ENCODE measurements around the gene WDR81. TPM values are rescaled to one million over a fixed set of nuclear protein-coding genes. Genes with fewer than 3 reads are reported as not detected.

WDR81 gene
- polyA plus RNA-seq, 1 donor (not counting 4 experiments of a cell fraction or from before 2014, with no cell fraction given): 4.2 TPM

DNA sequence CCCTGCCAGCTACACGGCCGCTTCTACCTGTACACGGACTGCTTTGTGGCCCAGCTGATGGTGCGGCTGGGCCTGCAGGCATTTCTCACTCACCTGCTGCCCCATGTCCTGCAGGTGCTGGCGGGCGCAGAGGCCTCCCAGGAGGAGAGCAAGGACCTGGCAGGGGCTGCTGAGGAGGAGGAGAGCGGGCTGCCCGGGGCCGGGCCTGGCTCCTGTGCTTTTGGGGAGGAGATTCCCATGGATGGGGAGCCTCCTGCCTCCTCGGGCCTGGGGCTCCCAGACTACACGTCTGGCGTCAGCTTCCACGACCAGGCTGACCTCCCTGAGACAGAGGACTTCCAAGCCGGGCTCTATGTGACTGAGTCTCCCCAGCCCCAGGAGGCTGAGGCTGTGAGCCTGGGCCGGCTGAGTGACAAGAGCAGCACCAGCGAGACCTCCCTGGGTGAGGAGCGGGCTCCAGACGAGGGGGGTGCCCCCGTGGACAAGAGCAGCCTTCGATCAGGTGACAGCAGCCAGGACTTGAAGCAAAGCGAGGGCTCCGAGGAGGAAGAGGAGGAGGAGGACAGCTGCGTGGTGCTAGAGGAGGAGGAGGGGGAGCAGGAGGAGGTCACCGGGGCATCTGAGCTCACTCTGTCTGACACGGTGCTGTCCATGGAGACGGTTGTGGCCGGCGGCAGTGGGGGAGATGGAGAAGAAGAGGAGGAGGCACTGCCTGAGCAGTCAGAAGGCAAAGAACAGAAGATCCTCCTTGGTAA lies 3.5 kb downstream of the WDR81 start:
- Histone ChIP-seq H3K4me1 (ENCODE audit: control insufficient read depth, extremely low read depth, insufficient read depth, low read length) (peaks cover 17% of the 10 kb centered on the region), H3K4me3 (ENCODE audit: control insufficient read depth in 2 of 3, extremely low read depth in 1 of 3, insufficient read depth in 2 of 3, low read depth in 1 of 3, low read length in 3 of 3) (no peak overlapping the region), H2AFZ (ENCODE audit: control insufficient read depth, low read length) (no peak overlapping the region), H3K9ac (ENCODE audit: control insufficient read depth, extremely low read depth, insufficient read depth, low read length) (no peak overlapping the region), H3K79me2 (ENCODE audit: control insufficient read depth, insufficient read depth, low read length) (peaks cover 13% of the 10 kb centered on the region), H3K27me3 (ENCODE audit: control insufficient read depth, extremely low read depth, insufficient read depth, low read length) (no peaks in the 10 kb centered on the region), H3K4me2 (ENCODE audit: control insufficient read depth, extremely low read depth, insufficient read depth, low read depth, low read length) (no peak overlapping the region), H4K20me1 (ENCODE audit: control insufficient read depth, extremely low read depth, insufficient read depth, low read length) (no peaks in the 10 kb centered on the region), H3K36me3 (ENCODE audit: control insufficient read depth in 2 of 2, extremely low read depth in 1 of 2, insufficient read depth in 2 of 2, low read length in 2 of 2) (peaks cover 9% of the 10 kb centered on the region in 2 experiments), H3K27ac (ENCODE audit: control insufficient read depth, insufficient read depth, low read length) (no peak overlapping the region), H3K9me3 (ENCODE audit: control insufficient read depth, low read depth, low read length) (no peaks in the 10 kb centered on the region), H3K9me1 (ENCODE audit: control insufficient read depth, extremely low read depth, insufficient read depth, low read length) (no peaks in the 10 kb centered on the region)
- DNase-seq (ENCODE audit: low read depth, low spot score) (no peak), FAIRE-seq (no peak)
- dilution Hi-C loops (cut with MboI; ENCODE audit: extremely low pct_ligation_motif_present, low sequenced_read_pairs): no loop called here
- TF ChIP-seq EZH2 (IDR thresholded peaks at IDR 0.05; ENCODE audit: low read length): no peak

DNA sequence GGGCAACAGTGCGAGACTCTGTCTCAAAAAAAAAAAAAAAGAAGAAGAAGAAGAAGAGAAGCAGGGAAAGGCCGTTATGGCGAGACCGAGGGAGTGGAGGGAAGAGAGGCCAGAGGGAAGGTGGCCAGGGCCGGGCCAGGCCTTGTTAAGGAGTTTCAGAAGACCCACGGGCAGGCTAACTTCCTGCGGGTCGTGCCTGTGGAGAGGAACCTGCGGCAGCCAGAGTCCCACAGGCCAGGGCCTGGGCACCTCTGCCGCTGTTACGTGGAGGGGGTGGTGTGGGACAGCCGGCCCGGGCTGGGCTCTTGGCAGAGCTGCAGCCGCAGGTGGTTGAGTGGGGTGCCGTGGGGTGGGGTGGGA lies 5.4 kb downstream of the WDR81 start:
- no peak overlapping the region for H2AFZ ChIP-seq (ENCODE audit: control insufficient read depth, low read length)
- H3K9me3 ChIP-seq (ENCODE audit: control insufficient read depth, low read depth, low read length): no peaks in the 10 kb centered on the region
- peaks cover 13% of the 10 kb centered on the region for H3K79me2 ChIP-seq (ENCODE audit: control insufficient read depth, insufficient read depth, low read length)
- H3K4me3 ChIP-seq (ENCODE audit: control insufficient read depth in 2 of 3, extremely low read depth in 1 of 3, insufficient read depth in 2 of 3, low read depth in 1 of 3, low read length in 3 of 3): no peak overlapping the region
- H3K4me1 ChIP-seq (ENCODE audit: control insufficient read depth, extremely low read depth, insufficient read depth, low read length): peaks cover 17% of the 10 kb centered on the region
- TF ChIP-seq, protein P1, sequence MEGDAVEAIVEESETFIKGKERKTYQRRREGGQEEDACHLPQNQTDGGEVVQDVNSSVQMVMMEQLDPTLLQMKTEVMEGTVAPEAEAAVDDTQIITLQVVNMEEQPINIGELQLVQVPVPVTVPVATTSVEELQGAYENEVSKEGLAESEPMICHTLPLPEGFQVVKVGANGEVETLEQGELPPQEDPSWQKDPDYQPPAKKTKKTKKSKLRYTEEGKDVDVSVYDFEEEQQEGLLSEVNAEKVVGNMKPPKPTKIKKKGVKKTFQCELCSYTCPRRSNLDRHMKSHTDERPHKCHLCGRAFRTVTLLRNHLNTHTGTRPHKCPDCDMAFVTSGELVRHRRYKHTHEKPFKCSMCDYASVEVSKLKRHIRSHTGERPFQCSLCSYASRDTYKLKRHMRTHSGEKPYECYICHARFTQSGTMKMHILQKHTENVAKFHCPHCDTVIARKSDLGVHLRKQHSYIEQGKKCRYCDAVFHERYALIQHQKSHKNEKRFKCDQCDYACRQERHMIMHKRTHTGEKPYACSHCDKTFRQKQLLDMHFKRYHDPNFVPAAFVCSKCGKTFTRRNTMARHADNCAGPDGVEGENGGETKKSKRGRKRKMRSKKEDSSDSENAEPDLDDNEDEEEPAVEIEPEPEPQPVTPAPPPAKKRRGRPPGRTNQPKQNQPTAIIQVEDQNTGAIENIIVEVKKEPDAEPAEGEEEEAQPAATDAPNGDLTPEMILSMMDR (optimal IDR thresholded peaks at IDR 0.05 in 1 of 3, IDR thresholded peaks at IDR 0.05 in 1 of 3, conservative IDR thresholded peaks at IDR 0.05 in 1 of 3; ENCODE audit: extremely low read depth in 1 of 3, insufficient read depth in 2 of 3, low read length in 3 of 3): no peak
- no peak for TF ChIP-seq EZH2 (IDR thresholded peaks at IDR 0.05; ENCODE audit: low read length)
- DNase-seq (ENCODE audit: low read depth, low spot score) (no peak), FAIRE-seq (no peak)
- H3K9me1 ChIP-seq (ENCODE audit: control insufficient read depth, extremely low read depth, insufficient read depth, low read length): no peaks in the 10 kb centered on the region
- H3K4me2 ChIP-seq (ENCODE audit: control insufficient read depth, extremely low read depth, insufficient read depth, low read depth, low read length): no peak overlapping the region
- H3K27ac ChIP-seq (ENCODE audit: control insufficient read depth, insufficient read depth, low read length): no peak overlapping the region
- no peaks in the 10 kb centered on the region for H4K20me1 ChIP-seq (ENCODE audit: control insufficient read depth, extremely low read depth, insufficient read depth, low read length)
- no peak overlapping the region for H3K9ac ChIP-seq (ENCODE audit: control insufficient read depth, extremely low read depth, insufficient read depth, low read length)
- dilution Hi-C loops (cut with MboI; ENCODE audit: extremely low pct_ligation_motif_present, low sequenced_read_pairs): loop anchor here (5.0 kb wide), 1 partner anchor 52 kb away; no protein-coding TSS in a partner anchor
- no peaks in the 10 kb centered on the region for H3K27me3 ChIP-seq (ENCODE audit: control insufficient read depth, extremely low read depth, insufficient read depth, low read length)
- H3K36me3 ChIP-seq (ENCODE audit: control insufficient read depth in 2 of 2, extremely low read depth in 1 of 2, insufficient read depth in 2 of 2, low read length in 2 of 2): peaks cover 11 to 13% of the 10 kb centered on the region in 2 experiments
